Measurements from ENCODE around the gene C22orf39.

C22orf39 gene

GRCh38 chr22:19477321-19478044 lies 30.0 kb upstream of the C22orf39 start:
- DNase-seq (ENCODE audit: low read depth) = no peak

- no peak for DNase-seq (ENCODE audit: low read depth)
Measured at GRCh38 chr22:19476023-19476422, 28.5 kb upstream of the C22orf39 start.

- DNase-seq (ENCODE audit: low read depth) = no peak
Measured at GRCh38 chr22:19473578-19473977, 26.1 kb upstream of the C22orf39 start.

GRCh38 chr22:19472233-19472632 lies 24.7 kb upstream of the C22orf39 start:
- DNase-seq (ENCODE audit: low read depth) = no peak

- DNase-seq (ENCODE audit: low read depth) = no peak
Measured at GRCh38 chr22:19471572-19471971, 24.1 kb upstream of the C22orf39 start.

- DNase-seq (ENCODE audit: low read depth) = no peak
Measured at GRCh38 chr22:19470010-19470409, 22.5 kb upstream of the C22orf39 start.

- DNase-seq (ENCODE audit: low read depth) = no peak
Measured at GRCh38 chr22:19469421-19469820, 21.9 kb upstream of the C22orf39 start.

- no peak for DNase-seq (ENCODE audit: low read depth)
Measured at GRCh38 chr22:19467912-19468311, 20.4 kb upstream of the C22orf39 start.

- no peak for DNase-seq (ENCODE audit: low read depth)
Measured at GRCh38 chr22:19466848-19467752, 19.6 kb upstream of the C22orf39 start.

- DNase-seq (ENCODE audit: low read depth) = no peak
Measured at GRCh38 chr22:19466126-19466716, 18.7 kb upstream of the C22orf39 start.

GRCh38 chr22:19464975-19465374 lies 17.5 kb upstream of the C22orf39 start:
- no peak for DNase-seq (ENCODE audit: low read depth)

GRCh38 chr22:19464546-19464945 lies 17.0 kb upstream of the C22orf39 start:
- no peak for DNase-seq (ENCODE audit: low read depth)

GRCh38 chr22:19463491-19464469 lies 16.3 kb upstream of the C22orf39 start:
- no peak for DNase-seq (ENCODE audit: low read depth)

- DNase-seq (ENCODE audit: low read depth) = no peak
Measured at GRCh38 chr22:19463008-19463407, 15.5 kb upstream of the C22orf39 start.

GRCh38 chr22:19461506-19461905 lies 14.0 kb upstream of the C22orf39 start:
- DNase-seq (ENCODE audit: low read depth) = no peak

- no peak for DNase-seq (ENCODE audit: low read depth)
Measured at GRCh38 chr22:19460036-19460435, 12.5 kb upstream of the C22orf39 start.

- DNase-seq (ENCODE audit: low read depth) = no peak
Measured at GRCh38 chr22:19457828-19458428, 10.4 kb upstream of the C22orf39 start.

GRCh38 chr22:19456541-19456940 lies 9.0 kb upstream of the C22orf39 start:
- no peak for DNase-seq (ENCODE audit: low read depth)

- DNase-seq (ENCODE audit: low read depth) = no peak
Measured at GRCh38 chr22:19455585-19456370, 8.3 kb upstream of the C22orf39 start.

- no peak for DNase-seq (ENCODE audit: low read depth)
Measured at GRCh38 chr22:19455033-19455432, 7.5 kb upstream of the C22orf39 start.
